WTC11 (cell line): ENCODE data around the gene RIMBP2. TPM values are rescaled to one million over a fixed set of nuclear protein-coding genes. Genes with fewer than 3 reads are reported as not detected.
A peak's percentile ranks its signal among the peaks of the same experiment; 100 is the strongest.

ENCODE experiments used
- ATAC-seq: fragments of 200-7000 bp; cut with Tn5 transposase; 2 replicates; pipeline ENCODE4 v1.10.0; 2021; ENCODE audit warnings: mild to moderate bottlenecking, moderate library complexity
- CTCF ChIA-PET: fragments of 300-600 bp; sonication (Branson Sonifier 250); formaldehyde crosslinking; loops from one replicate; lab custom pipeline; 2021; ENCODE audit warnings: antibody characterized with exemption; lab: Charles Lee
- POLR2A ChIA-PET: fragments of 350-600 bp; sonication (Branson Sonifier 250); formaldehyde crosslinking; loops from one replicate; lab custom pipeline; 2021; ENCODE audit warnings: antibody characterized with exemption; lab: Charles Lee
- DNase-seq: peaks from one replicate; pipeline ENCODE4 v3.0.0; 2021; ENCODE audit warnings: low spot score
- H3K27ac Mint-ChIP-seq: 2 replicates; pipeline ENCODE4 v1.8.0; 2021; ENCODE audit warnings: mixed read lengths
- H3K27me3 Mint-ChIP-seq: 2 replicates; pipeline ENCODE4 v1.8.0; 2021; ENCODE audit warnings: low read depth, mild to moderate bottlenecking, moderate library complexity, mixed read lengths
- H3K36me3 Mint-ChIP-seq: 2 replicates; pipeline ENCODE4 v1.8.0; 2021; ENCODE audit warnings: mixed read lengths
- H3K4me1 Mint-ChIP-seq: 2 replicates; pipeline ENCODE4 v1.8.0; 2022; ENCODE audit warnings: mixed read lengths
- H3K4me3 Mint-ChIP-seq: 2 replicates; pipeline ENCODE4 v1.8.0; 2021; ENCODE audit warnings: mild to moderate bottlenecking, moderate library complexity, mixed read lengths
- H3K9me3 Mint-ChIP-seq: 2 replicates; pipeline ENCODE4 v1.8.0; 2021; ENCODE audit warnings: mixed read lengths
- EMX1 ChIP-seq: fragments of 250-450 bp; sonication (Bioruptor Pico); IDR thresholded peaks from 2 replicates; pipeline ENCODE4 v1.8.0; 2021; ENCODE audit warnings: mild to moderate bottlenecking
- GTF2I ChIP-seq: fragments of 250-450 bp; sonication (Bioruptor Pico); conservative IDR thresholded peaks from 2 replicates; pipeline ENCODE4 v1.4.0; 2021; ENCODE audit warnings: mild to moderate bottlenecking
- HMGA2 ChIP-seq: fragments of 250-450 bp; sonication (Bioruptor Pico); IDR thresholded peaks from 2 replicates; pipeline ENCODE4 v1.4.0; 2021; ENCODE audit warnings: mild to moderate bottlenecking, moderate library complexity
- RORB ChIP-seq: fragments of 250-450 bp; sonication (Bioruptor Pico); IDR thresholded peaks from 2 replicates; pipeline ENCODE4 v1.9.0; 2021; ENCODE audit warnings: mild to moderate bottlenecking
- SP1 ChIP-seq: sonication (generic); formaldehyde crosslinking; conservative IDR thresholded peaks from 2 replicates; pipeline ENCODE4 v1.8.1; 2022; ENCODE audit warnings: missing genetic modification reagents
- TCF7 ChIP-seq: sonication (generic); formaldehyde crosslinking; IDR thresholded peaks from 2 replicates; pipeline ENCODE4 v1.8.0; 2022; ENCODE audit warnings: mild to moderate bottlenecking, low read depth, missing genetic modification reagents, moderate library complexity
- TEAD4 ChIP-seq: sonication (generic); formaldehyde crosslinking; IDR thresholded peaks from 2 replicates; pipeline ENCODE4 v1.8.0; 2022; ENCODE audit warnings: mild to moderate bottlenecking, missing genetic modification reagents
- ZNF232 ChIP-seq: sonication (generic); formaldehyde crosslinking; IDR thresholded peaks from 2 replicates; pipeline ENCODE4 v1.8.0; 2022; ENCODE audit warnings: mild to moderate bottlenecking, missing genetic modification reagents
- ZNF317 ChIP-seq: sonication (generic); formaldehyde crosslinking; IDR thresholded peaks from 2 replicates; pipeline ENCODE4 v1.8.1; 2023; ENCODE audit warnings: low read depth, mild to moderate bottlenecking, moderate library complexity, missing genetic modification reagents, borderline replicate concordance
- ZNF416 ChIP-seq: fragments of 250-450 bp; sonication (Bioruptor Pico); IDR thresholded peaks from 2 replicates; pipeline ENCODE4 v1.9.0; 2021; ENCODE audit warnings: mild to moderate bottlenecking, inconsistent platforms
- ZNF423 ChIP-seq: fragments of 250-450 bp; sonication (Bioruptor Pico); IDR thresholded peaks from 2 replicates; pipeline ENCODE4 v2.1.2; 2022; ENCODE audit warnings: mild to moderate bottlenecking, moderate library complexity
- ZNF671 ChIP-seq: fragments of 250-450 bp; sonication (Bioruptor Pico); IDR thresholded peaks from 2 replicates; pipeline ENCODE4 v1.8.0; 2021; ENCODE audit warnings: mild to moderate bottlenecking
- total RNA-seq: library from RNA; stranded (reverse); gene quantifications from 3 replicates; pipeline ENCODE4 v1.2.3, GENCODE V29; 2021
- TF ChIP-seq, protein P1 (sequence below): sonication (generic); formaldehyde crosslinking; IDR thresholded peaks from 2 replicates; pipeline ENCODE4 v1.8.1; 2023; ENCODE audit warnings: mild to moderate bottlenecking, missing genetic modification reagents, moderate library complexity
- TF ChIP-seq, protein P2 (sequence below): sonication (generic); formaldehyde crosslinking; IDR thresholded peaks from 2 replicates; pipeline ENCODE4 v1.8.0; 2023; ENCODE audit warnings: mild to moderate bottlenecking, missing genetic modification reagents
- TF ChIP-seq, protein P3 (sequence below): fragments of 250-450 bp; sonication (Bioruptor Pico); IDR thresholded peaks from 2 replicates; pipeline ENCODE4 v1.9.0; 2021; ENCODE audit warnings: mild to moderate bottlenecking
- TF ChIP-seq, protein P4 (sequence below): fragments of 250-450 bp; sonication (Bioruptor Pico); IDR thresholded peaks from 2 replicates; pipeline ENCODE4 v2.1.2; 2022; ENCODE audit warnings: mild to moderate bottlenecking, moderate library complexity
- TF ChIP-seq, protein P5 (sequence below): fragments of 250-450 bp; sonication (Bioruptor Pico); IDR thresholded peaks from 2 replicates; pipeline ENCODE4 v1.9.0; 2021; ENCODE audit warnings: moderate library complexity, mild to moderate bottlenecking, inconsistent platforms, borderline replicate concordance
- TF ChIP-seq, protein P6 (sequence below): sonication (generic); formaldehyde crosslinking; IDR thresholded peaks from 2 replicates; pipeline ENCODE4 v1.8.1; 2023; ENCODE audit warnings: mild to moderate bottlenecking, missing genetic modification reagents, borderline replicate concordance
- TF ChIP-seq, protein P7 (sequence below): sonication (generic); formaldehyde crosslinking; IDR thresholded peaks from 2 replicates; pipeline ENCODE4 v1.8.0; 2022; ENCODE audit warnings: mild to moderate bottlenecking, missing genetic modification reagents

RIMBP2 gene
- total RNA-seq, 1 experiment from 2014 or later: 2.6 TPM

DNA sequence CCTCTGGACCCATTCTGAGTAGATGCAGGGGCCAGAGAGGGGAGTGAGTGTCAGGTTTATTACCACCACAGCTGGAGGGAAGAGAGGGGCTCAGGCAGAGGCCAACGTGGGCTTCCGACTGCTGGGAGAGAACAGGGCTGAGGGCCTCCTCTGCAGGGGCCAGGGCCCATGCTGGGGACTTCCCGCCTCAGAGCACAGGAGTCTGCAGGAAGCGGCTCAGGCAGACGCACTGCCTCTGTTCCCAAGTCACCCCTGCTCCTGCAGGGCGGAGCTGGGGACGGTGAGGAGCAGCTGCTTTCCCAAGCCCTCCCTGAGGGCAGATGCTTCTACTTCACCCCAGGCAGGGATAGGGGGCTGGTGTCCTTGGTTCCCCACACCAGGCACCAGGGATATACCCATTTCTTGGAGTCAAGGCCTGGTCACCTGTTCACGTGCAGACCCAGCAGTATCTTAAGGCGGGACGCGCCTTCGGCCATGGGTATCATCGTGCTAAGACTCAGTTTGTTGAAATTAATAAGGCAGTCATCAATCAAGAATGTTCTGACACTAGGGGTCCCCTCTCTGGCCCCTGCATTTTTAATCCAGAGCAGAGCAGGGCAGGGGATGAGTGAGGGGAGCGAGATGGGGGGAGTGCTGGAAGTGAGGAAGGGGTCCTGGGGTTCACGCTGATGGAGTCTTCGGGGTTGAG lies 278.4 kb downstream of the RIMBP2 start:
- peak; percentile 6 for DNase-seq
- H3K27me3 Mint-ChIP-seq: no peaks in the 10 kb centered on the region
- TF ChIP-seq ZNF423: no peak
- TF ChIP-seq EMX1 (CRISPR knock-in tag): no peak
- TF ChIP-seq, protein P1, sequence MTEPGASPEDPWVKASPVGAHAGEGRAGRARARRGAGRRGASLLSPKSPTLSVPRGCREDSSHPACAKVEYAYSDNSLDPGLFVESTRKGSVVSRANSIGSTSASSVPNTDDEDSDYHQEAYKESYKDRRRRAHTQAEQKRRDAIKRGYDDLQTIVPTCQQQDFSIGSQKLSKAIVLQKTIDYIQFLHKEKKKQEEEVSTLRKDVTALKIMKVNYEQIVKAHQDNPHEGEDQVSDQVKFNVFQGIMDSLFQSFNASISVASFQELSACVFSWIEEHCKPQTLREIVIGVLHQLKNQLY (CRISPR knock-in tag): no peak
- no peak for TF ChIP-seq SP1 (CRISPR knock-in tag)
- TF ChIP-seq RORB (CRISPR knock-in tag): no peak
- TF ChIP-seq, protein P2, sequence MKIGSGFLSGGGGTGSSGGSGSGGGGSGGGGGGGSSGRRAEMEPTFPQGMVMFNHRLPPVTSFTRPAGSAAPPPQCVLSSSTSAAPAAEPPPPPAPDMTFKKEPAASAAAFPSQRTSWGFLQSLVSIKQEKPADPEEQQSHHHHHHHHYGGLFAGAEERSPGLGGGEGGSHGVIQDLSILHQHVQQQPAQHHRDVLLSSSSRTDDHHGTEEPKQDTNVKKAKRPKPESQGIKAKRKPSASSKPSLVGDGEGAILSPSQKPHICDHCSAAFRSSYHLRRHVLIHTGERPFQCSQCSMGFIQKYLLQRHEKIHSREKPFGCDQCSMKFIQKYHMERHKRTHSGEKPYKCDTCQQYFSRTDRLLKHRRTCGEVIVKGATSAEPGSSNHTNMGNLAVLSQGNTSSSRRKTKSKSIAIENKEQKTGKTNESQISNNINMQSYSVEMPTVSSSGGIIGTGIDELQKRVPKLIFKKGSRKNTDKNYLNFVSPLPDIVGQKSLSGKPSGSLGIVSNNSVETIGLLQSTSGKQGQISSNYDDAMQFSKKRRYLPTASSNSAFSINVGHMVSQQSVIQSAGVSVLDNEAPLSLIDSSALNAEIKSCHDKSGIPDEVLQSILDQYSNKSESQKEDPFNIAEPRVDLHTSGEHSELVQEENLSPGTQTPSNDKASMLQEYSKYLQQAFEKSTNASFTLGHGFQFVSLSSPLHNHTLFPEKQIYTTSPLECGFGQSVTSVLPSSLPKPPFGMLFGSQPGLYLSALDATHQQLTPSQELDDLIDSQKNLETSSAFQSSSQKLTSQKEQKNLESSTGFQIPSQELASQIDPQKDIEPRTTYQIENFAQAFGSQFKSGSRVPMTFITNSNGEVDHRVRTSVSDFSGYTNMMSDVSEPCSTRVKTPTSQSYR (CRISPR knock-in tag): no peak
- no peak for TF ChIP-seq ZNF232
- TF ChIP-seq ZNF671 (CRISPR knock-in tag): no peak
- H3K36me3 Mint-ChIP-seq: peaks cover 9% of the 10 kb centered on the region
- H3K4me1 Mint-ChIP-seq: no peaks in the 10 kb centered on the region
- POLR2A ChIA-PET: no interaction called here
- ATAC-seq: no peak
- peaks cover 18% of the 10 kb centered on the region for H3K9me3 Mint-ChIP-seq
- CTCF ChIA-PET: no interaction called here
- no peak overlapping the region for H3K4me3 Mint-ChIP-seq
- H3K27ac Mint-ChIP-seq: no peak overlapping the region

DNA sequence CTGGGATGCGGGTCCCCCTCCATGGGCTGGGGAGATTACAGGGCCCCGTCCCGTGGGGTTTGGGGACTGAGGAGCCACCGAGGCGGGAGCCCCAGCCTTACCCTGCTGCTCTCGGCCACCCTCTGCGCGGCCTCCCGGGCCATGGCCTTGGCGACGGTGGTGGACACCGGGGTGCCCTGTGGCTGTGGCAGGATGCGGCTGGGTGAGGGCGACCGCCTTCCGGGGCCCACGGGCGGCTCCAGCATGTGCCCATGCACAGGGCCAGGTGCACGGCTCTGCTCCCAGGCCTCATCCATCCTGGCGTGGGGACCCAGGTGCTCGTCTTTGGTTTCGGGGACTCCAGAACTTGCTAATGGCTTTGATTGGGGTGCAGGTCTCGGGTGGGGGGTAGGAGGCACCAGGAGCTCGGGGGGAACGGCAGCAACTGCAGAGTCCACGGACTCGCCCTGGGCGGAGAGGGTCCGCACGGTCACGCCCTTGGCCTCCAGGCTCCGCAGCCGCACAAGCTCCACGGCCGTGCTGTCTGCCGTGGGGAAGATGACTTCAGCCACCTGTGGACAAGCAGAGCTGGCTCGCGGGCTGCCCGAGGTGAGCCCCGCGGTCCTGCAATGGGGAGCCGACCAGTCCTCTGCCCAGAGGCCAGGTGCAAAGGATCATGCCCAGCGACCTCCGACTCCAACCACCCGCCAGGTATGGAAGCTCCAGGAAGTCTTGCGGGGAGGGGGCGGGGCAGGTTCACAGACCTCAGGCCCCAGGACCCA lies 279.2 kb downstream of the RIMBP2 start:
- no peaks in the 10 kb centered on the region for H3K4me1 Mint-ChIP-seq
- H3K9me3 Mint-ChIP-seq: peaks cover 23% of the 10 kb centered on the region
- ChIA-PET CTCF (interaction anchor here (0.6 kb wide), 1 partner anchor 1460 kb away, joined by 3 read pairs; no protein-coding TSS in a partner anchor), POLR2A (no interaction called here)
- H3K4me3 Mint-ChIP-seq: no peak overlapping the region
- ATAC-seq (no peak), DNase-seq (no peak)
- H3K27ac Mint-ChIP-seq: no peak overlapping the region
- no peaks in the 10 kb centered on the region for H3K27me3 Mint-ChIP-seq
- H3K36me3 Mint-ChIP-seq: peaks cover 9% of the 10 kb centered on the region
- no peak for TF ChIP-seq ZNF416 (CRISPR knock-in tag)
- no peak for TF ChIP-seq TCF7 (CRISPR knock-in tag)
- TF ChIP-seq, protein P3, sequence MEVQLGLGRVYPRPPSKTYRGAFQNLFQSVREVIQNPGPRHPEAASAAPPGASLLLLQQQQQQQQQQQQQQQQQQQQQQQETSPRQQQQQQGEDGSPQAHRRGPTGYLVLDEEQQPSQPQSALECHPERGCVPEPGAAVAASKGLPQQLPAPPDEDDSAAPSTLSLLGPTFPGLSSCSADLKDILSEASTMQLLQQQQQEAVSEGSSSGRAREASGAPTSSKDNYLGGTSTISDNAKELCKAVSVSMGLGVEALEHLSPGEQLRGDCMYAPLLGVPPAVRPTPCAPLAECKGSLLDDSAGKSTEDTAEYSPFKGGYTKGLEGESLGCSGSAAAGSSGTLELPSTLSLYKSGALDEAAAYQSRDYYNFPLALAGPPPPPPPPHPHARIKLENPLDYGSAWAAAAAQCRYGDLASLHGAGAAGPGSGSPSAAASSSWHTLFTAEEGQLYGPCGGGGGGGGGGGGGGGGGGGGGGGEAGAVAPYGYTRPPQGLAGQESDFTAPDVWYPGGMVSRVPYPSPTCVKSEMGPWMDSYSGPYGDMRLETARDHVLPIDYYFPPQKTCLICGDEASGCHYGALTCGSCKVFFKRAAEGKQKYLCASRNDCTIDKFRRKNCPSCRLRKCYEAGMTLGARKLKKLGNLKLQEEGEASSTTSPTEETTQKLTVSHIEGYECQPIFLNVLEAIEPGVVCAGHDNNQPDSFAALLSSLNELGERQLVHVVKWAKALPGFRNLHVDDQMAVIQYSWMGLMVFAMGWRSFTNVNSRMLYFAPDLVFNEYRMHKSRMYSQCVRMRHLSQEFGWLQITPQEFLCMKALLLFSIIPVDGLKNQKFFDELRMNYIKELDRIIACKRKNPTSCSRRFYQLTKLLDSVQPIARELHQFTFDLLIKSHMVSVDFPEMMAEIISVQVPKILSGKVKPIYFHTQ (CRISPR knock-in tag): no peak
- TF ChIP-seq TEAD4 (CRISPR knock-in tag): no peak
- TF ChIP-seq HMGA2 (CRISPR knock-in tag): no peak
- TF ChIP-seq ZNF317 (CRISPR knock-in tag): no peak
- TF ChIP-seq, protein P4, sequence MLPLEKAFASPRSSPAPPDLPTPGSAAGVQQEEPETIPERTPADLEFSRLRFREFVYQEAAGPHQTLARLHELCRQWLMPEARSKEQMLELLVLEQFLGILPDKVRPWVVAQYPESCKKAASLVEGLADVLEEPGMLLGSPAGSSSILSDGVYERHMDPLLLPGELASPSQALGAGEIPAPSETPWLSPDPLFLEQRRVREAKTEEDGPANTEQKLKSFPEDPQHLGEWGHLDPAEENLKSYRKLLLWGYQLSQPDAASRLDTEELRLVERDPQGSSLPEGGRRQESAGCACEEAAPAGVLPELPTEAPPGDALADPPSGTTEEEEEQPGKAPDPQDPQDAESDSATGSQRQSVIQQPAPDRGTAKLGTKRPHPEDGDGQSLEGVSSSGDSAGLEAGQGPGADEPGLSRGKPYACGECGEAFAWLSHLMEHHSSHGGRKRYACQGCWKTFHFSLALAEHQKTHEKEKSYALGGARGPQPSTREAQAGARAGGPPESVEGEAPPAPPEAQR: no peak
- TF ChIP-seq, protein P5, sequence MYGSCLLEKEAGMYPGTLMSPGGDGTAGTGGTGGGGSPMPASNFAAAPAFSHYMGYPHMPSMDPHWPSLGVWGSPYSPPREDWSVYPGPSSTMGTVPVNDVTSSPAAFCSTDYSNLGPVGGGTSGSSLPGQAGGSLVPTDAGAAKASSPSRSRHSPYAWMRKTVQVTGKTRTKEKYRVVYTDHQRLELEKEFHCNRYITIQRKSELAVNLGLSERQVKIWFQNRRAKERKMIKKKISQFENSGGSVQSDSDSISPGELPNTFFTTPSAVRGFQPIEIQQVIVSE (CRISPR knock-in tag): no peak
- TF ChIP-seq GTF2I: no peak
- TF ChIP-seq, protein P6, sequence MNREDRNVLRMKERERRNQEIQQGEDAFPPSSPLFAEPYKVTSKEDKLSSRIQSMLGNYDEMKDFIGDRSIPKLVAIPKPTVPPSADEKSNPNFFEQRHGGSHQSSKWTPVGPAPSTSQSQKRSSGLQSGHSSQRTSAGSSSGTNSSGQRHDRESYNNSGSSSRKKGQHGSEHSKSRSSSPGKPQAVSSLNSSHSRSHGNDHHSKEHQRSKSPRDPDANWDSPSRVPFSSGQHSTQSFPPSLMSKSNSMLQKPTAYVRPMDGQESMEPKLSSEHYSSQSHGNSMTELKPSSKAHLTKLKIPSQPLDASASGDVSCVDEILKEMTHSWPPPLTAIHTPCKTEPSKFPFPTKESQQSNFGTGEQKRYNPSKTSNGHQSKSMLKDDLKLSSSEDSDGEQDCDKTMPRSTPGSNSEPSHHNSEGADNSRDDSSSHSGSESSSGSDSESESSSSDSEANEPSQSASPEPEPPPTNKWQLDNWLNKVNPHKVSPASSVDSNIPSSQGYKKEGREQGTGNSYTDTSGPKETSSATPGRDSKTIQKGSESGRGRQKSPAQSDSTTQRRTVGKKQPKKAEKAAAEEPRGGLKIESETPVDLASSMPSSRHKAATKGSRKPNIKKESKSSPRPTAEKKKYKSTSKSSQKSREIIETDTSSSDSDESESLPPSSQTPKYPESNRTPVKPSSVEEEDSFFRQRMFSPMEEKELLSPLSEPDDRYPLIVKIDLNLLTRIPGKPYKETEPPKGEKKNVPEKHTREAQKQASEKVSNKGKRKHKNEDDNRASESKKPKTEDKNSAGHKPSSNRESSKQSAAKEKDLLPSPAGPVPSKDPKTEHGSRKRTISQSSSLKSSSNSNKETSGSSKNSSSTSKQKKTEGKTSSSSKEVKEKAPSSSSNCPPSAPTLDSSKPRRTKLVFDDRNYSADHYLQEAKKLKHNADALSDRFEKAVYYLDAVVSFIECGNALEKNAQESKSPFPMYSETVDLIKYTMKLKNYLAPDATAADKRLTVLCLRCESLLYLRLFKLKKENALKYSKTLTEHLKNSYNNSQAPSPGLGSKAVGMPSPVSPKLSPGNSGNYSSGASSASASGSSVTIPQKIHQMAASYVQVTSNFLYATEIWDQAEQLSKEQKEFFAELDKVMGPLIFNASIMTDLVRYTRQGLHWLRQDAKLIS (CRISPR knock-in tag): no peak
- TF ChIP-seq, protein P7, sequence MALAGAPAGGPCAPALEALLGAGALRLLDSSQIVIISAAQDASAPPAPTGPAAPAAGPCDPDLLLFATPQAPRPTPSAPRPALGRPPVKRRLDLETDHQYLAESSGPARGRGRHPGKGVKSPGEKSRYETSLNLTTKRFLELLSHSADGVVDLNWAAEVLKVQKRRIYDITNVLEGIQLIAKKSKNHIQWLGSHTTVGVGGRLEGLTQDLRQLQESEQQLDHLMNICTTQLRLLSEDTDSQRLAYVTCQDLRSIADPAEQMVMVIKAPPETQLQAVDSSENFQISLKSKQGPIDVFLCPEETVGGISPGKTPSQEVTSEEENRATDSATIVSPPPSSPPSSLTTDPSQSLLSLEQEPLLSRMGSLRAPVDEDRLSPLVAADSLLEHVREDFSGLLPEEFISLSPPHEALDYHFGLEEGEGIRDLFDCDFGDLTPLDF (CRISPR knock-in tag): no peak
